Astrocyte of the cerebellum (primary cell): ENCODE measurements around the gene GRK4.

ENCODE experiments used
- DNase-seq: peaks from one replicate; pipeline ENCODE4 v3.0.0-alpha.2; 2011; ENCODE audit warnings: low read depth
- H3K4me3 ChIP-seq: 2 replicates; pipeline ENCODE4 v1.5.1; 2011; ENCODE audit warnings: mild to moderate bottlenecking, low read depth, low read length, moderate library complexity
- CTCF ChIP-seq: IDR thresholded peaks from 2 replicates; pipeline ENCODE4 v1.5.1; 2012; ENCODE audit warnings: low read length, low read depth, moderate library complexity, mild to moderate bottlenecking; ENCODE audit errors: missing control alignments
- in situ Hi-C: cut with HindIII; loops from 2 replicates; pipeline ENCODE4 v1.10.0; 2017; ENCODE audit warnings: low sequenced_read_pairs

The GRK4 gene

DNA sequence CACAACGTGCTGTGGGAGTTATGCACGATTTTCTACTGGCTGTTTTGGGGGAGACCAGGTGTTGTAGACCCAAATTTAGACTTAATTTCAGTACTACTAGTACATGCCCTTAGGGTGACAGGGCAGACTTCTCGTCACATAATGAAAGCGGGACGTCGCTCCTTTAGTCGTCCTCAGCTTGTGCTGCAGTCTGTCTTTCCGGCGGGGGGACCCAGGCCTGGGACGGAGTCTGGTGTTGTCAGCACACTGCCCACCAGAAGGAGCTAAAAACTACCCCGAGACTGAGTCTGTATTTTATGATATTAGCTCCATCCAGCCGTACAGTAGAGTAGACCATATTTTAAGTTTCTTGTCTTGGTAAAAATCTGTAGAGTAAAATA is 35.7 kb upstream of the GRK4 start:
- H3K4me3 ChIP-seq = no peak overlapping the region
- in situ Hi-C loops = no loop called here
- DNase-seq = no peak
- no peak for TF ChIP-seq CTCF

DNA sequence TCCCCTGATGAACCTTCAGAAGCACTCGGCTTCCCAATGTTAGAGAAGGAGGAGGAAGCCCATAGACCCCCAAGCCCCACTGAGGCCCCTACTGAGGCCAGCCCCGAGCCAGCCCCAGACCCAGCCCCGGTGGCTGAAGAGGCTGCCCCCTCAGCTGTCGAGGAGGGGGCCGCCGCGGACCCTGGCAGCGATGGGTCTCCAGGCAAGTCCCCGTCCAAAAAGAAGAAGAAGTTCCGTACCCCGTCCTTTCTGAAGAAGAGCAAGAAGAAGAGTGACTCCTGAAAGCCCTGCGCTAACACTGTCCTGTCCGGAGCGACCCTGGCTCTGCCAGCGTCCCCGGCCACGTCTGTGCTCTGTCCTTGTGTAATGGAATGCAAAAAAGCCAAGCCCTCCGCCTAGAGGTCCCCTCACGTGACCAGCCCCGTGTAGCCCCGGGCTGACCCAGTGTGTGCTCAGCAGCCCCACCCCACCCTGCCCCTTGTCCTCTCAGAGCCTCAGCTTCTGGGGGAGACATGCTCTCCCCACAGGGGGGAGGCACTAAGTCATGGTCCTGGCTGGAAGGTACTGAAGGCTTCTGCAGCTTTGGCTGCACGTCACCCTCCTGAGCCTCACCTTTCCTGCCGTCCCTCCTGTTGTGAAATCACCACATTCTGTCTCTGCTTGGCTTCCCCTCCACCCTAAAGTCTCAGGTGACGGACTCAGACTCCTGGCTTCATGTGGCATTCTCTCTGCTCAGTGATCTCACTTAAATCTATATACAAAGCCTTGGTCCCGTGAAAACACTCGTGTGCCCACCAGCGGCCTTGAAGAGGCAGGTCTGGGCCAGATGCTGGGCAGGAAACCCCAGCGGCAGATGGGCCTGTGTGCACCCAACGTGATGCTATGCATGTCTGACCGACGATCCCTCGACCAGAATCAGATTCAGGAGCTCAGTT is 34.9 kb upstream of the GRK4 start:
- DNase-seq = no peak
- no peak for TF ChIP-seq CTCF
- in situ Hi-C loops = no loop called here
- H3K4me3 ChIP-seq = no peak overlapping the region

GRCh38 chr4:2929469-2929868 is 33.9 kb upstream of the GRK4 start:
- in situ Hi-C loops = no loop called here
- no peak for TF ChIP-seq CTCF
- H3K4me3 ChIP-seq = no peak overlapping the region
- no peak for DNase-seq

DNA sequence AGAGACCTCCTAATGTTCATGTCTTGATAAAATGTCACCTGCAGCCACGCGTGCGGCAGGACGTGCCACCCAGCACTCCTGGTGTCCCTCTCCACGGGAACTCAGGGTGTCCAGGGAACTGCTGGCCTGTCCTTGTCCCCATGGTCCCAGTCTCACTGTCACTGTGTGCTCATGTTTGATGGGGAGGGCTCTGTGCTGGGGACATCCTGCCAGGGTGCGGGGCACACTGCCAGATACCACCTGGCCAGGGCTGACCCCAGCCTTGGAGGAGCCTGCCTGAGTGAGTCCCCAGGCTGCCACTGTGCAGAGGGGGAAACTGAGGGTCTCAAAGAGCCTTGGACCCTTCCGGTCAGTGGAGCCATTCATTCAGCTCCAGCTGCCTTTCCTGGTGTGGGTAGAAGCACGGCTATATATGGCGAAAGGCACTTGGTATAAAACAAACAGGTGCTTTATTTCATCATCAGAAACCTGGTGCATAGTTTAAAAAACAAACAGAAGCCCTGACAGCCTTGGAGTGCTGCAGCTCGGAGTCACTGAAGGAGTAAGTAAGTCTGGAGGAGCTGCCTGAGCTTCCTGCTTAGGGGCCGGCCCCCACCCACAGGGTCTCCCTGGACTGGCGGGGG is 33.1 kb upstream of the GRK4 start:
- in situ Hi-C loops = no loop called here
- no peak for DNase-seq
- H3K4me3 ChIP-seq = no peak overlapping the region
- TF ChIP-seq CTCF = no peak

GRCh38 chr4:2930758-2931511 is 32.4 kb upstream of the GRK4 start:
- H3K4me3 ChIP-seq = no peak overlapping the region
- in situ Hi-C loops = no loop called here
- DNase-seq = no peak
- TF ChIP-seq CTCF = peak; percentile 28

GRCh38 chr4:2931512-2932301 is 31.7 kb upstream of the GRK4 start:
- TF ChIP-seq CTCF = no peak

More at GRCh38 chr4:2931512-2932301, 31.7 kb upstream of the GRK4 start:
- no peak for DNase-seq
- in situ Hi-C loops = no loop called here
- H3K4me3 ChIP-seq = no peak overlapping the region
